Nephron progenitor cell (in vitro differentiated cells): Measurements from ENCODE around the gene CFAP54.
"Not testable (repeated sequence)": the region's sequence is repeated elsewhere in the genome, so short reads cannot be mapped to it uniquely, and the experiment has no call there.

Source experiments
- DNase-seq: peaks from one replicate; pipeline ENCODE4 v3.0.0; 2021
- H3K27ac Mint-ChIP-seq: 2 replicates; pipeline ENCODE4 v1.8.0; 2021; ENCODE audit warnings: mild to moderate bottlenecking, moderate library complexity, mixed read lengths
- H3K27me3 Mint-ChIP-seq: 2 replicates; pipeline ENCODE4 v1.8.0; 2021; ENCODE audit warnings: mild to moderate bottlenecking, low read depth, mixed read lengths; ENCODE audit not compliant: poor library complexity
- H3K36me3 Mint-ChIP-seq: 2 replicates; pipeline ENCODE4 v1.8.0; 2021; ENCODE audit warnings: low read depth, mixed read lengths
- H3K4me1 Mint-ChIP-seq: 2 replicates; pipeline ENCODE4 v1.8.0; 2021; ENCODE audit warnings: mixed read lengths
- H3K4me3 Mint-ChIP-seq: 2 replicates; pipeline ENCODE4 v1.8.0; 2021; ENCODE audit warnings: mild to moderate bottlenecking, moderate library complexity, mixed read lengths
- H3K9me3 Mint-ChIP-seq: 2 replicates; pipeline ENCODE4 v1.8.0; 2021; ENCODE audit warnings: mild to moderate bottlenecking, moderate library complexity, mixed read lengths
- TF ChIP-seq, protein P1 (sequence below): fragments of 200-600 bp; sonication (generic); IDR thresholded peaks from 2 replicates; pipeline ENCODE4 v1.5.0; 2021; ENCODE audit warnings: antibody characterized with exemption

CFAP54 gene

DNA sequence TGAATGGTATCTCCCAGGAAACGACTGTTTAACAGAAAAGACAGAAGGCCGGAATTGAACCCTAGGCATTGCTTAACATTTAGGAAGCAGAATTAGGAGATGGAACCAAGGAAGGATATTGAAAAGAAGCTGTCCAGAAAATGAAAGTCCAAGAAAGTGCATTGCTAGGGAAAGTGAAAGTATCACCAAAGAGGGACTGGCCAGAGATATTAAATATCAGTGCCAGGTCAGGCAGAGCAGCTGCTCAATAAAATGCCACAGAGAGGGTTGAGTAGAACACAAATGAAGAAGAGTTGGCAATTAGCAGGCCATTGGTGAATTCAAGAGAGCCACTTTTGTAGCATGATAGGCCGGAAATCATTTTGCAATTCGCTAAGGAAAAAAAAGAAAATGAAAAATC is 101.6 kb downstream of the CFAP54 start:
- no peaks in the 10 kb centered on the region for H3K27me3 Mint-ChIP-seq
- H3K27ac Mint-ChIP-seq: no peak overlapping the region
- TF ChIP-seq, protein P1, sequence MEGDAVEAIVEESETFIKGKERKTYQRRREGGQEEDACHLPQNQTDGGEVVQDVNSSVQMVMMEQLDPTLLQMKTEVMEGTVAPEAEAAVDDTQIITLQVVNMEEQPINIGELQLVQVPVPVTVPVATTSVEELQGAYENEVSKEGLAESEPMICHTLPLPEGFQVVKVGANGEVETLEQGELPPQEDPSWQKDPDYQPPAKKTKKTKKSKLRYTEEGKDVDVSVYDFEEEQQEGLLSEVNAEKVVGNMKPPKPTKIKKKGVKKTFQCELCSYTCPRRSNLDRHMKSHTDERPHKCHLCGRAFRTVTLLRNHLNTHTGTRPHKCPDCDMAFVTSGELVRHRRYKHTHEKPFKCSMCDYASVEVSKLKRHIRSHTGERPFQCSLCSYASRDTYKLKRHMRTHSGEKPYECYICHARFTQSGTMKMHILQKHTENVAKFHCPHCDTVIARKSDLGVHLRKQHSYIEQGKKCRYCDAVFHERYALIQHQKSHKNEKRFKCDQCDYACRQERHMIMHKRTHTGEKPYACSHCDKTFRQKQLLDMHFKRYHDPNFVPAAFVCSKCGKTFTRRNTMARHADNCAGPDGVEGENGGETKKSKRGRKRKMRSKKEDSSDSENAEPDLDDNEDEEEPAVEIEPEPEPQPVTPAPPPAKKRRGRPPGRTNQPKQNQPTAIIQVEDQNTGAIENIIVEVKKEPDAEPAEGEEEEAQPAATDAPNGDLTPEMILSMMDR: no peak
- peaks cover 6% of the 10 kb centered on the region for H3K4me1 Mint-ChIP-seq
- H3K36me3 Mint-ChIP-seq: no peaks in the 10 kb centered on the region
- H3K9me3 Mint-ChIP-seq: peaks cover 3% of the 10 kb centered on the region
- H3K4me3 Mint-ChIP-seq: no peak overlapping the region
- DNase-seq: no peak

DNA sequence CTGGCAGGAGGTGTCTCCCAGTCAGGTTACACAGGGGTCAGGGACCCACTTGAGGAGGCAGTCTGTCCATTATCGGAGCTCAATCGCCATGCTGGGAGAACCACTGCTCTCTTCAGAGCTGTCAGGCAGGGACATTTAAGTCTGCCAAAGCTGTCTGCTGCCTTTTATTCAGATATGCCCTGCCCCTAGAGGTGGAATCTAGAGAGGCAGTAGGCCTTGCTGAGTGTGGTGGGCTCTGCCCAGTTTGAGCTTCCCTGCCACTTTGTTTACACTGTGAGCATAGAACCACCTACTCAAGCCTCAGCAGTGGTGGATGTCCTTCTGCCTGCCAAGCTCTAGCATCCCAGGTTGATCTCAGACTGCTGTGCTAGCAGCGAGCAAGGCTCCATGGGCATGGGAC is 115.0 kb downstream of the CFAP54 start:
- not testable (repeated sequence) for DNase-seq, H3K4me3 Mint-ChIP-seq, H3K27ac Mint-ChIP-seq, H3K4me1 Mint-ChIP-seq, H3K36me3 Mint-ChIP-seq, H3K27me3 Mint-ChIP-seq
- H3K9me3 Mint-ChIP-seq: peaks cover 32% of the 10 kb centered on the region

DNA sequence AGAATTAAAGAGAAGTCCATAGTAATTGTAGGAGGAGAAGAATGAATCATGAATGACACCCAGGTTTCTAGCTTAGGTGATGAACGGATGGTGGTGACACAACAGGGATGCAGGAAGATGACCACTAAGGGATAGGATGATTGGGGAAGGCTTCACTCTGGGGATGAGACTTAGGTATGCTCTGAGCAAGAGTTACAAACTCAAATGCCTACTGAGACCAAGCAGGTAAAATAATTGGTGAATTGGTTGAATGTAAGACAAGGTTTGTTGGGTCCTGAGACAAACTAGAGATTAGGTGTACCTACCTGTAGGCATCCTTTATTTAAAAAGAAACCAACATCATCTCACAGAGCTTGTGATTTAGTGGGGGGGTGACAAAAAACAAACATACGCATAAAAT is 116.3 kb downstream of the CFAP54 start:
- DNase-seq: no peak
- Mint-ChIP-seq H3K36me3 (no peaks in the 10 kb centered on the region), H3K4me1 (no peaks in the 10 kb centered on the region), H3K9me3 (peaks cover 34% of the 10 kb centered on the region), H3K4me3 (no peak overlapping the region), H3K27me3 (peaks cover 7% of the 10 kb centered on the region), H3K27ac (no peak overlapping the region)
- TF ChIP-seq, protein P1: no peak

DNA sequence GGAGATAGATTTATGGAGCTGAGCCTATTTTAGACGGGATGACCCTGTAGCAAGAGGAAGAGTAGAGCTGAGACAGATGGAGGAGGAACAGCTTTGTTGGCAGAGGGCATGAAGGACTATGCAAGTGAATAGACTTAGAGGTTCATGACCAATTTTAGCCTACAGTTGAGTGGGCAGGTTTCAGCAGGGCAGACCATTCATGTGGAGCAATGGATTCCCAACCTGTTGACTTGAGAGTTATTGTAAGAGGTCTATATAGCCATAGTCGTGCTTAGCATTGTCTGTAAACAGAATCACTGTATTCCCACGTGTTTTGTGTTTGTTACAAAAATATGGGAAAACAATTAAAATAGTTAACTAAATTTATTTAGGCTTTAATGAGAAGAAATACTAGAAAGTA is 116.8 kb downstream of the CFAP54 start:
- Mint-ChIP-seq H3K4me3 (no peak overlapping the region), H3K36me3 (no peaks in the 10 kb centered on the region), H3K27me3 (peaks cover 9% of the 10 kb centered on the region), H3K4me1 (no peaks in the 10 kb centered on the region), H3K27ac (no peak overlapping the region), H3K9me3 (peaks cover 32% of the 10 kb centered on the region)
- no peak for DNase-seq
- TF ChIP-seq, protein P1: no peak

DNA sequence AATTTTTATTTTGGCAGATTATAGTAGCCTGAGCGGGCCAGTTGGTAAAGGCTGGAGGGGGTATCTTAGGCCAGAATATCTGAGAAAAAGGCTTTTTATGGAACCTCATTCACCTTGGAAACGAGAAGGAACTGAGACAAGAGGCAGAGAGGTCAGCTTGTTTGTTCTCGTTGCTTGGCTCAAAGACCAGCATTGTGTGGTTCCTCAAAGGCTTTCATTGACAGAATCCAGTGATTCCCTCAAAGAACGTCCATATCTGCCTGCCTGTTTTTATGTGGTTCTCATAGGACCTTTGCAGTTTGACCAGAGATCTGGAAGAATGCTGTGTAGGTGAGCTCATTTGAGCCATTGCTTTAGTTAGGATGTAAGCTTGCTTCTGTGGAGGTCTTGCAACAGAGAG is 117.3 kb downstream of the CFAP54 start:
- Mint-ChIP-seq H3K27me3 (peaks cover 10% of the 10 kb centered on the region), H3K4me3 (no peak overlapping the region), H3K4me1 (no peaks in the 10 kb centered on the region), H3K27ac (no peak overlapping the region), H3K36me3 (peaks cover 3% of the 10 kb centered on the region), H3K9me3 (peaks cover 36% of the 10 kb centered on the region)
- TF ChIP-seq, protein P1: no peak
- DNase-seq: no peak

DNA sequence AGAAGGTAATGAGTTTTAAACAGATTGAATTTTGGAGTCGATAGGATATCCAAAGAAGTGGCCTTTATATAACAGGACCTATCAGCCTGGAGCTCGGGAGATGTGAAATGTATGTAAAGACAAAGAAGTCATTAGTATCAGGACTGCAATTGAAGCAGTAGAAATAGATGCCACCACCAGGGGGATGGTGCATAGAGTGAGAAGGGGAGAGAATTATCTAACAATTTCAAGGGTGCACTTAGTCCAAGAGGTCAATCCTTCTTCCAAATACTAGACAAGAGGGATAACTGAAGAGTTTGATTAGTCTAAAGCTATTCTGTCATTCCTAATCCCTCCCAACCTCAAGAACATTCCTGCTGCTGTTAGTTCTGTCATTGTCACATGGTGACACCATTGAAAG is 127.8 kb downstream of the CFAP54 start:
- no peaks in the 10 kb centered on the region for H3K4me1 Mint-ChIP-seq
- DNase-seq: no peak

More for the DNA sequence above, 127.8 kb downstream of the CFAP54 start:
- H3K27me3 Mint-ChIP-seq: no peaks in the 10 kb centered on the region
- no peaks in the 10 kb centered on the region for H3K36me3 Mint-ChIP-seq
- TF ChIP-seq, protein P1: peak; percentile 14
- no peak overlapping the region for H3K4me3 Mint-ChIP-seq
- peaks cover 12% of the 10 kb centered on the region for H3K9me3 Mint-ChIP-seq
- no peak overlapping the region for H3K27ac Mint-ChIP-seq
